ENCODE data around the gene SPC24. TPM values are rescaled to one million over a fixed set of nuclear protein-coding genes. Genes with fewer than 3 reads are reported as not detected.
"Not testable (repeated sequence)": the region's sequence is repeated elsewhere in the genome, so short reads cannot be mapped to it uniquely, and the experiment has no call there.

SPC24 gene
- total and polyA plus RNA-seq, 5 donors: 0.56 to 4.4 (median 3.2) TPM

DNA sequence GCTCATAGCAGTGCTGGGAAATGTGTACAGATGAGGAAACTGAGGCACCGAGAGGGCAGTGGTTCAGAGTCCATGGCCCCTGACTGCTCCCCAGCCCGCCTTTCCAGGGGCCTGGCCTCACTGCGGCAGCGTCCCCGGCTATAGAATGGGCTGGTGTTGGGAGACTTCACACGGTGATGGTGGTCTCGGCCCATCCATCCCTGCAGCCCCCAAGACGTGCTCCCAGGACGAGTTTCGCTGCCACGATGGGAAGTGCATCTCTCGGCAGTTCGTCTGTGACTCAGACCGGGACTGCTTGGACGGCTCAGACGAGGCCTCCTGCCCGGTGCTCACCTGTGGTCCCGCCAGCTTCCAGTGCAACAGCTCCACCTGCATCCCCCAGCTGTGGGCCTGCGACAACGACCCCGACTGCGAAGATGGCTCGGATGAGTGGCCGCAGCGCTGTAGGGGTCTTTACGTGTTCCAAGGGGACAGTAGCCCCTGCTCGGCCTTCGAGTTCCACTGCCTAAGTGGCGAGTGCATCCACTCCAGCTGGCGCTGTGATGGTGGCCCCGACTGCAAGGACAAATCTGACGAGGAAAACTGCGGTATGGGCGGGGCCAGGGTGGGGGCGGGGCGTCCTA lies 50.5 kb downstream of the SPC24 start:
- DNase-seq (peak in 1 of 3 donors; percentile 52), ATAC-seq (peak; percentile 11 to 16)
- H3K4me1 ChIP-seq (ENCODE audit: control insufficient read depth, insufficient read depth, low read length): peaks cover under 1% of the 10 kb centered on the region
- intact Hi-C loops (cut with DNase I): loop anchor here in 2 of 4 donors (10.0 kb wide), 1 partner anchor 70 kb away; no protein-coding TSS in a partner anchor
- H3K27me3 ChIP-seq (ENCODE audit: control insufficient read depth, insufficient read depth): no peaks in the 10 kb centered on the region
- 92% methylated on average over 36 of the region's 36 CpGs for WGBS
- no peak overlapping the region for H3K27ac ChIP-seq (ENCODE audit: low read length)
- no peaks in the 10 kb centered on the region for H3K9me3 ChIP-seq (ENCODE audit: control insufficient read depth, low read length)
- H3K4me3 ChIP-seq (ENCODE audit: low read length): no peak overlapping the region

DNA sequence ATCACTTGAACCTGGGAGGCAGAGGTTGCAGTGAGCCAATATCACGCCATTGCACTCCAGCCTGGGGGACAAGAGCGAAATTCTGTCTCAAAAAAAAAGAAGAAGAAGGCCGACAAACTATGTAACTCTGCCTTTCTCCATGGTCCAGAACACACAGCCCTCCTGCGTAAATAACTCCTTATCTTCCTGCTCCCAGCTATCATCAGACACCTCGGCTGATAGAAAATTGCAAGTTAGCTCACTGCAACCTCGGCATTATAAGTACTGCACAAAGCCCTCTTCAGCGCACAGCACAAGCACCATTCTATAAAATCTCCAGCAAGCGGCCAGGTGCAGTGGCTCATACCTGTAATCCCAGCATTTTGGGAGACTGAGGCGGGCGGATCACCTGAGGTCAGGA lies 51.9 kb downstream of the SPC24 start:
- not testable (repeated sequence) for H3K27ac ChIP-seq (ENCODE audit: low read length); ATAC-seq; H3K4me1 ChIP-seq (ENCODE audit: control insufficient read depth, insufficient read depth, low read length); H3K27me3 ChIP-seq (ENCODE audit: control insufficient read depth, insufficient read depth); H3K4me3 ChIP-seq (ENCODE audit: low read length); H3K9me3 ChIP-seq (ENCODE audit: control insufficient read depth, low read length)
- peak in 1 of 3 donors; percentile 11 for DNase-seq
- WGBS: 81% methylated on average over 10 of the region's 10 CpGs
- intact Hi-C loops (cut with DNase I): loop anchor here in 2 of 4 donors (10.0 kb wide), 1 partner anchor 69 kb away; no protein-coding TSS in a partner anchor

DNA sequence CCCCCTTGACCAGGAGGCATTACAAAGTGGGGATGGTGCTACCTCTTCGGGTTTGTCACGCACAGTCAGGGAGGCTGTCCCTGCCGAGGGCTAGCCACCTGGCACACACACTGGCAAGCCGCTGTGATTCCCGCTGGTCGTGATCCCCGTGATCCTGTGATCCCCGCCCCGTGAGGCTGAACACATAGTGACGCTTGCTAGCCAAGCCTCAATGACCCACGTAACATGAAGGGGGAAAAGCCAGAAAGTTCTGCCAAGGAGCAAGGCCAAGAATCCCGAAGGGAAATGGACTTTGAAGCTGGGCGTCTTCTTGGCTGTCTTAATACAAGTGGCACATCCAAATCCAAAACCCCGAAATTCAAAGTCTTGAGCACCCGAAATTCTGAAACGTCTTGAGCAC lies 52.6 kb downstream of the SPC24 start:
- peak overlapping the region; percentile 14 for H3K27ac ChIP-seq (ENCODE audit: low read length)
- H3K9me3 ChIP-seq (ENCODE audit: control insufficient read depth, low read length): no peaks in the 10 kb centered on the region
- no peak overlapping the region for H3K4me3 ChIP-seq (ENCODE audit: low read length)
- WGBS: 65% methylated on average over 16 of the region's 16 CpGs
- no peaks in the 10 kb centered on the region for H3K27me3 ChIP-seq (ENCODE audit: control insufficient read depth, insufficient read depth)
- ATAC-seq (peak; percentile 64 to 73), DNase-seq (peak; percentile 72 to 86 (median 78))
- peaks cover 2% of the 10 kb centered on the region for H3K4me1 ChIP-seq (ENCODE audit: control insufficient read depth, insufficient read depth, low read length)
- intact Hi-C loops (cut with DNase I): loop anchor here in 2 of 4 donors (10.0 kb wide), 1 partner anchor 68 kb away; no protein-coding TSS in a partner anchor

DNA sequence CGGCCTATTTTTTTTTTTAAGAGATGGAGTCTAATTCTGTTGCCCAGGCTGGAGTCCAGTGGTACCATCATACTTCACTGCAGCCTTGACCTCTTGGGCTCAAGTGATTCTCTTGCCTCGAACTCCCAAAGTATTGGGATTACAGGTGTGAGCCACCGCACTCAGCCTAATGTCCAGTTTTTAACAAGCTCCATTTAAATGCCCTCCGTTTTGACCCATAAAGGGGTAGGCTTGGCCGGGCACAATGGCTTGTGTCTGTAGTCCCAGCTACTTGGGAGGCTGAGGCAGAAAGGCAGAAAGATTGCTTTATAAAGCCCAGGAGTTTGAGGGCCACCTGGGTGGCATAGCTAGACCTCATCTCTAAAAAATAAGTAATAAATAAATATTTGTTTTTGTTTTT lies 54.5 kb downstream of the SPC24 start:
- intact Hi-C loops (cut with DNase I): loop anchor here in 2 of 4 donors (10.0 kb wide), 1 partner anchor 66 kb away; no protein-coding TSS in a partner anchor
- Histone ChIP-seq H3K9me3 (ENCODE audit: control insufficient read depth, low read length) (no peaks in the 10 kb centered on the region), H3K4me1 (ENCODE audit: control insufficient read depth, insufficient read depth, low read length) (peaks cover 5% of the 10 kb centered on the region), H3K4me3 (ENCODE audit: low read length) (no peak overlapping the region), H3K27me3 (ENCODE audit: control insufficient read depth, insufficient read depth) (no peaks in the 10 kb centered on the region), H3K27ac (ENCODE audit: low read length) (no peak overlapping the region)
- ATAC-seq: no peak
- DNase-seq: no peak
- WGBS: 96% methylated on average over 5 of the region's 5 CpGs

DNA sequence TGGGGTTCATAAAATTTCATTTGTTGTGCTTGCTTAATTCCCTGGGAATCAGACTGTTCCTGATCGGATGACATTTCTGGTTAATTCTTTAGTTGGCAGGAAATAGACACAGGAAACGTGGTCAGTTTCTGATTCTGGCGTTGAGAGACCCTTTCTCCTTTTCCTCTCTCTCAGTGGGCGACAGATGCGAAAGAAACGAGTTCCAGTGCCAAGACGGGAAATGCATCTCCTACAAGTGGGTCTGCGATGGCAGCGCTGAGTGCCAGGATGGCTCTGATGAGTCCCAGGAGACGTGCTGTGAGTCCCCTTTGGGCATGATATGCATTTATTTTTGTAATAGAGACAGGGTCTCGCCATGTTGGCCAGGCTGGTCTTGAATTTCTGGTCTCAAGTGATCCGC lies 55.5 kb downstream of the SPC24 start:
- Histone ChIP-seq H3K4me1 (ENCODE audit: control insufficient read depth, insufficient read depth, low read length) (peaks cover 10% of the 10 kb centered on the region), H3K9me3 (ENCODE audit: control insufficient read depth, low read length) (no peaks in the 10 kb centered on the region), H3K27me3 (ENCODE audit: control insufficient read depth, insufficient read depth) (no peaks in the 10 kb centered on the region), H3K4me3 (ENCODE audit: low read length) (no peak overlapping the region), H3K27ac (ENCODE audit: low read length) (peak overlapping the region; percentile 13)
- DNase-seq (peak in 1 of 3 donors; percentile 47), ATAC-seq (no peak)
- 47% methylated on average over 12 of the region's 12 CpGs for WGBS
- intact Hi-C loops (cut with DNase I): loop anchor here in 2 of 4 donors (10.0 kb wide), 1 partner anchor 65 kb away; no protein-coding TSS in a partner anchor

DNA sequence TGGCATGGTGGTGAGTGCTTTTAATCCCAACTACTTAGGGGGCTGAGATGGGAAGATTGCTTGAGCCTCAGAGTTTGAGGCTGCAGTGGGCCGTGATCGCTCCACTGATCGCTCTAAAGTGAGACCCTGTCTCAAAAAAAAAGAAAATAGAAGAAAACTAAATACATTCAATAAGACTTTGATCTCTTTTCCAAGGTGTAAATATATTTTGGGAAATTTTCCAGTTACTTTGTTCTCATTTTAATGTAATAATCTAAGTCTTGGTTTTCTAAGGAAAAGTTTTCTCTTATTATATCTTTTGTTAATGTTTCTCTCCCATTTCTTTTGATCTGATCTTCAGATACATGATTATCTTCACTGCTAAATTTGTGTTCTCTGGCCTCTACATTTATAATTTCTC lies 56.7 kb downstream of the SPC24 start:
- no peak for ATAC-seq
- 83% methylated on average over 3 of the region's 3 CpGs for WGBS
- H3K4me1 ChIP-seq (ENCODE audit: control insufficient read depth, insufficient read depth, low read length): peaks cover 10% of the 10 kb centered on the region

DNA sequence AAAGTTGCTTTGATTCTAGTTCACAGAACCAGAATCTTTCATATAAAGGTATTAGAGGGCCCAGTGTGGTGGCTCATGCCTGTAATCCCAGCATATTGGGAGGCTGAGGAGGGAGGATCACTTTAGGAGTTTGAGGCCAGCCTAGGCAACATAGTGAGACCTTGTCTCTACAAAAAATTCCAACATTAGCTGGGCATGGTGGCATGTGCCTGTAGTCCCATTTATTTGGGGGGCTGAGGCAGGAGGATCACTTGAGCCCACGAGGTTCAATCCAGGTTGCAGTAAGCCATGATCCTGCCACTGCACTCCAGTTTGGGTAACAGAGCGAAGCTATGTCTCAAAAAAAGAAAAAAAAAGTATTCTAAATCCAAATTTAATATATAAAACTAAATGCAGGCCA lies 57.3 kb downstream of the SPC24 start:
- Histone ChIP-seq H3K4me3 (ENCODE audit: low read length) (no peak overlapping the region), H3K27me3 (ENCODE audit: control insufficient read depth, insufficient read depth) (no peaks in the 10 kb centered on the region), H3K4me1 (ENCODE audit: control insufficient read depth, insufficient read depth, low read length) (peaks cover 13% of the 10 kb centered on the region), H3K27ac (ENCODE audit: low read length) (no peak overlapping the region), H3K9me3 (ENCODE audit: control insufficient read depth, low read length) (no peaks in the 10 kb centered on the region)
- 99% methylated on average over 2 of the region's 2 CpGs for WGBS
- ATAC-seq: no peak
- no peak for DNase-seq
- intact Hi-C loops (cut with DNase I): no loop called here

More for the DNA sequence above, 56.7 kb downstream of the SPC24 start:
- no peaks in the 10 kb centered on the region for H3K27me3 ChIP-seq (ENCODE audit: control insufficient read depth, insufficient read depth)
- H3K4me3 ChIP-seq (ENCODE audit: low read length): no peak overlapping the region
- intact Hi-C loops (cut with DNase I): no loop called here
- no peak overlapping the region for H3K27ac ChIP-seq (ENCODE audit: low read length)
- H3K9me3 ChIP-seq (ENCODE audit: control insufficient read depth, low read length): no peaks in the 10 kb centered on the region
- DNase-seq: no peak

DNA sequence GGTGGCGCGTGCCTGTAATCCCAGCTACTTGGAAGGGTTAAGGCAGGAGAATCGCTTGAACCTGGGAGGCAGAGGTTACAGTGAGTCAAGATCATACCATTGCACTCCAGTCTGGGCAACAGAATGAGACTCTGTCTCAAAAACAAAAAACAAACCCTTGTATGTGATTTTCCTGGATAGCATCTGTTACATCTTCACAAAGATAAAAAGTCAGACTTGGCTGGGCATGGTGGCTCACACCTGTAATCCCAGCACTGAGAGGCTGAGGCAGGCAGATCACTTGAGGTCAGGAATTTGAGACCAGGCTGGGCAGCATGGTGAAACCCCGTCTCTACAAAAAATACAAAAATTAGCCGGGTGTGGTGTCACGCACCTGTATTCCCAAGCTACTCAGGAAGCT lies 58.2 kb downstream of the SPC24 start:
- H3K27ac ChIP-seq (ENCODE audit: low read length): peak overlapping the region; percentile 24
- H3K4me3 ChIP-seq (ENCODE audit: low read length); DNase-seq; intact Hi-C loops (cut with DNase I); H3K27me3 ChIP-seq (ENCODE audit: control insufficient read depth, insufficient read depth); H3K9me3 ChIP-seq (ENCODE audit: control insufficient read depth, low read length); ATAC-seq: not testable (repeated sequence)
- WGBS: 95% methylated on average over 6 of the region's 6 CpGs
- peaks cover 13% of the 10 kb centered on the region for H3K4me1 ChIP-seq (ENCODE audit: control insufficient read depth, insufficient read depth, low read length)

DNA sequence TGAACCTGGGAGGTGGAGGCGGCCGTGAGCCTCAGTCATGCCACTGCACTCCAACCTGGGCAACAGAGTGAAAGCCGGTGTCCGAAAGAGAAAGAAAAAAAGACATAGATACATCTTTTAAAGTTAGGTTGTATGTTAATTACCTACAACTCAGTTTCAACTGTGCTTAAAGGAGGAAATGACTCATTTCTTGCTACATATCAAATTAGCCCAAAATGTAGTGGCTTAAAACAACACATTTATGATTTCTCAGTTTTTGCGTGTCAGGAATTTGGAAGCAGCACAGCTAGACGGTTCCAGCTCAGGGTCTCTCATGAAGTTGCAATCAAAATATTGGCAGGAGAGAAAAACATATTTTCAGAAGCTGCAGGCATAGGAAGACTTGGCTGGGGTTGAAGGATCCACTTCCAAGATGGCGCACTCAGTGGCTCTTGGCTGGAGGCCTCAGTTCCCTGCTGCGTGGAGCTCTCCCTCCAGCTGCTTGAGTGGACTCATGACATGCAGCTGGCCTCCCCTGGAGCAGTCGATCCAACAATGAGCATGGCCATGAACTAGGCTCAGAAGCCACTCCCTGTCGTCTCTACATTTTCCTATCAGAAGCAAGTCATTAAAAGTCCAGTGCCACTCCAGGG lies 59.3 kb downstream of the SPC24 start:
- Histone ChIP-seq H3K4me1 (ENCODE audit: control insufficient read depth, insufficient read depth, low read length) (peaks cover 13% of the 10 kb centered on the region), H3K4me3 (ENCODE audit: low read length) (no peak overlapping the region), H3K27me3 (ENCODE audit: control insufficient read depth, insufficient read depth) (no peaks in the 10 kb centered on the region), H3K27ac (ENCODE audit: low read length) (peak overlapping the region; percentile 75), H3K9me3 (ENCODE audit: control insufficient read depth, low read length) (no peaks in the 10 kb centered on the region)
- intact Hi-C loops (cut with DNase I): no loop called here
- peak; percentile 79 to 90 (median 88) for DNase-seq
- 48% methylated on average over 10 of the region's 10 CpGs for WGBS
- peak; percentile 61 to 84 for ATAC-seq
